ENCODE measurements around the gene DNAJC27. TPM values are rescaled to one million over a fixed set of nuclear protein-coding genes. Genes with fewer than 3 reads are reported as not detected.

DNAJC27 gene
- total RNA-seq, 1 experiment from 2014 or later = 3.7 TPM

GRCh38 chr2:24970483-24971285 is 1.1 kb downstream of the DNAJC27 start:
- DNase-seq (ENCODE audit: low spot score) = no peak

GRCh38 chr2:24969784-24970183 is 2.0 kb downstream of the DNAJC27 start:
- no peak for DNase-seq (ENCODE audit: low spot score)

GRCh38 chr2:24961903-24962302 is 9.9 kb downstream of the DNAJC27 start:
- DNase-seq (ENCODE audit: low spot score) = no peak

GRCh38 chr2:24959761-24960160 is 12.0 kb downstream of the DNAJC27 start:
- DNase-seq (ENCODE audit: low spot score) = no peak

GRCh38 chr2:24958411-24958935 is 13.3 kb downstream of the DNAJC27 start:
- no peak for DNase-seq (ENCODE audit: low spot score)

GRCh38 chr2:24957976-24958375 is 13.8 kb downstream of the DNAJC27 start:
- no peak for DNase-seq (ENCODE audit: low spot score)

- DNase-seq (ENCODE audit: low spot score) = no peak
Measured at GRCh38 chr2:24957221-24957620, 14.5 kb downstream of the DNAJC27 start.

GRCh38 chr2:24955921-24956320 is 15.8 kb downstream of the DNAJC27 start:
- no peak for DNase-seq (ENCODE audit: low spot score)

- DNase-seq (ENCODE audit: low spot score) = no peak
Measured at GRCh38 chr2:24955232-24955631, 16.5 kb downstream of the DNAJC27 start.

GRCh38 chr2:24950102-24950501 is 21.7 kb downstream of the DNAJC27 start:
- DNase-seq (ENCODE audit: low spot score) = no peak

GRCh38 chr2:24948506-24948905 is 23.2 kb downstream of the DNAJC27 start:
- no peak for DNase-seq (ENCODE audit: low spot score)

- DNase-seq (ENCODE audit: low spot score) = no peak
Measured at GRCh38 chr2:24947561-24948157, 24.1 kb downstream of the DNAJC27 start.

- no peak for DNase-seq (ENCODE audit: low spot score)
Measured at GRCh38 chr2:24945907-24946306, 25.8 kb downstream of the DNAJC27 start.

GRCh38 chr2:24943427-24944053 is 28.2 kb downstream of the DNAJC27 start:
- DNase-seq (ENCODE audit: low spot score) = no peak

GRCh38 chr2:24939353-24939752 is 32.4 kb downstream of the DNAJC27 start:
- no peak for DNase-seq (ENCODE audit: low spot score)

GRCh38 chr2:24937236-24937635 is 34.5 kb downstream of the DNAJC27 start:
- DNase-seq (ENCODE audit: low spot score) = no peak

- DNase-seq (ENCODE audit: low spot score) = no peak
Measured at GRCh38 chr2:24935145-24935544, 36.6 kb downstream of the DNAJC27 start.

- no peak for DNase-seq (ENCODE audit: low spot score)
Measured at GRCh38 chr2:24932715-24933114, 39.0 kb downstream of the DNAJC27 start.

GRCh38 chr2:24930768-24931167 is 41.0 kb downstream of the DNAJC27 start:
- no peak for DNase-seq (ENCODE audit: low spot score)

GRCh38 chr2:24929230-24929629 is 42.5 kb downstream of the DNAJC27 start:
- no peak for DNase-seq (ENCODE audit: low spot score)

- DNase-seq (ENCODE audit: low spot score) = no peak
Measured at GRCh38 chr2:24928036-24928435, 43.7 kb downstream of the DNAJC27 start.

GRCh38 chr2:24926602-24927252 is 45.0 kb downstream of the DNAJC27 start:
- no peak for DNase-seq (ENCODE audit: low spot score)

All from H4 (cell line).